GM21619 (cell line): Measurements from ENCODE around the gene ERMN.
A peak's percentile ranks its signal among the peaks of the same experiment; 100 is the strongest.

ENCODE experiments used
- ATAC-seq: cut with Tn5 transposase; IDR thresholded peaks from one replicate; pipeline ENCODE4 v1.9.1; 2021; ENCODE audit not compliant: unreplicated experiment

ERMN gene

GRCh38 chr2:157333304-157334047 is 7.9 kb upstream of the ERMN start:
- ATAC-seq = no peak

- no peak for ATAC-seq
Observed at GRCh38 chr2:157329524-157329923, 3.9 kb upstream of the ERMN start.

GRCh38 chr2:157327621-157328500 is 2.2 kb upstream of the ERMN start:
- peak; percentile 98 for ATAC-seq

- peak; percentile 23 for ATAC-seq
Observed at GRCh38 chr2:157327200-157327599, 1.6 kb upstream of the ERMN start.

- no peak for ATAC-seq
Observed at GRCh38 chr2:157326698-157327097, 1.1 kb upstream of the ERMN start.

GRCh38 chr2:157324331-157324843 is 1.2 kb downstream of the ERMN start:
- no peak for ATAC-seq

- no peak for ATAC-seq
Observed at GRCh38 chr2:157322432-157322831, 3.2 kb downstream of the ERMN start.

- ATAC-seq = no peak
Observed at GRCh38 chr2:157321466-157321865, 4.2 kb downstream of the ERMN start.

GRCh38 chr2:157320409-157320808 is 5.2 kb downstream of the ERMN start:
- ATAC-seq = no peak

- ATAC-seq = no peak
Observed at GRCh38 chr2:157319795-157320194, 5.8 kb downstream of the ERMN start.

- ATAC-seq = no peak
Observed at GRCh38 chr2:157318884-157319283, 6.7 kb downstream of the ERMN start.

GRCh38 chr2:157315901-157316300 is 9.7 kb downstream of the ERMN start:
- ATAC-seq = no peak

GRCh38 chr2:157312866-157313486 is 12.6 kb downstream of the ERMN start:
- ATAC-seq = peak; percentile 69

- ATAC-seq = no peak
Observed at GRCh38 chr2:157311706-157312105, 13.9 kb downstream of the ERMN start.

- ATAC-seq = no peak
Observed at GRCh38 chr2:157309878-157310277, 15.7 kb downstream of the ERMN start.

- no peak for ATAC-seq
Observed at GRCh38 chr2:157307021-157307420, 18.6 kb downstream of the ERMN start.

GRCh38 chr2:157305723-157306110 is 19.9 kb downstream of the ERMN start:
- no peak for ATAC-seq

GRCh38 chr2:157304811-157305722 is 20.6 kb downstream of the ERMN start:
- ATAC-seq = no peak

GRCh38 chr2:157303612-157304011 is 22.0 kb downstream of the ERMN start:
- no peak for ATAC-seq

GRCh38 chr2:157302492-157303099 is 23.0 kb downstream of the ERMN start:
- ATAC-seq = peak; percentile 86
